ENCODE results near the gene ZNF83. TPM values are rescaled to one million over a fixed set of nuclear protein-coding genes. Genes with fewer than 3 reads are reported as not detected.

Gene ZNF83
- total and polyA plus RNA-seq, 2 of the 4 experiments (the other 2 are of a cell fraction), result 32.9 to 36.9 TPM

DNA sequence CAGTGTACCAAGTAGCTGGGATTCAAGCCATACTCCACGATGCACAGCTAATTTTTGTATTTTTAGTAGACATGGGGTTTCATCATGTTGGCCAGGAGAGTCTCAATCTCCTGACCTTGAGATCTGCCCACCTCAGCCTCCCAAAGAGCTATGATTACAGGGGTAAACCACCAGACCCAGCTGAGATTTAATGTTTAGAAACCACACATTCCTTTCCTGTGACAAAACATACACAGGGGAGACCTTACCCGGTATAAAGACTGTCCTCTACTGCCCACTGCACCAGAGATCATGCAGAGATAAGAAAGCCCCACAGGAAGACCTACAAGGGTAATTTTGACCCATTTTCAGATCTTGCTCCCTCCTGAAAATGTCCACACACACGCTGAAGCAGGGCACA lies 22.8 kb upstream of the ZNF83 start:
- Histone ChIP-seq H3K9me1 (ENCODE audit: insufficient read depth, low read length) (peaks cover 7% of the 10 kb centered on the region; the same call in 1 of the 2 replicates), H3K4ac (ENCODE audit: low read depth, low read length) (peak overlapping the region; percentile 64), H3K4me3 (ENCODE audit: insufficient read depth, low read depth, low read length) (no peak overlapping the region), H3K14ac (replicated peaks; ENCODE audit: low read depth, low read length) (0 out of 2 replicates have a peak overlapping the region, but pooled peaks have one; percentile 72), H3K9me3 (ENCODE audit: control insufficient read depth, insufficient read depth, low read length) (no peaks in the 10 kb centered on the region), H4K91ac (ENCODE audit: insufficient read depth, low read depth, low read length) (no peak overlapping the region), H3K36me3 (ENCODE audit: control insufficient read depth, insufficient read depth, low read length) (peaks cover 25% of the 10 kb centered on the region), H3K56ac (ENCODE audit: extremely low read depth, insufficient read depth, low read length) (no peak overlapping the region), H3K4me1 (ENCODE audit: control insufficient read depth, insufficient read depth, low read length) (peaks cover 8% of the 10 kb centered on the region), H3K4me2 (ENCODE audit: low read depth, low read length) (no peak overlapping the region), H2AK9ac (replicated peaks; ENCODE audit: low read depth, low read length, poor library complexity) (no peak overlapping the region), H3K18ac (ENCODE audit: low read depth, low read length) (no peak overlapping the region), H4K8ac (ENCODE audit: low read depth in 2 of 2, low read length in 2 of 2) (0 out of 4 replicates have a peak overlapping the region, but pooled peaks of 1 of the 2 experiments have one; percentile 33), H3K27ac (ENCODE audit: insufficient read depth, low read length) (no peak overlapping the region), H2BK20ac (ENCODE audit: low read depth, low read length) (peak overlapping the region; percentile 54; the same call in 1 of the 2 replicates), H2BK5ac (ENCODE audit: low read depth, low read length, poor library complexity, severe bottlenecking) (peak overlapping the region; percentile 12), H4K20me1 (ENCODE audit: insufficient read depth, low read length) (peaks cover 11% of the 10 kb centered on the region), H2BK120ac (ENCODE audit: low read depth, low read length) (no peak overlapping the region), H3K27me3 (ENCODE audit: control insufficient read depth, insufficient read depth, low read length) (no peaks in the 10 kb centered on the region), H3K9ac (ENCODE audit: low read depth, low read length) (no peak overlapping the region), H2AFZ (replicated peaks; ENCODE audit: low read length, poor library complexity) (no peak overlapping the region), H2BK15ac (ENCODE audit: low read depth, low read length) (no peak overlapping the region), H3K79me1 (ENCODE audit: low read depth in 1 of 2, low read length in 2 of 2) (peaks cover 32 to 77% of the 10 kb centered on the region in 2 experiments), H3K23ac (ENCODE audit: low read depth, low read length) (peak overlapping the region; percentile 29; the same call in 1 of the 2 replicates), H2AK5ac (ENCODE audit: low read depth, low read length) (peak overlapping the region; percentile 33; the same call in 1 of the 2 replicates), H4K5ac (ENCODE audit: low read depth, low read length) (no peak overlapping the region)
- ChIA-PET CTCF (no interaction called here), POLR2A (ENCODE audit: unreplicated experiment) (no interaction called here)
- DNase-seq (peak; percentile 47), ATAC-seq (ENCODE audit: low read depth) (peak; percentile 74)
- in situ Hi-C loops (cut with MboI; ENCODE audit: low sequenced_read_pairs), result no loop called here
- WGBS, 2 experiments (ENCODE audit: extremely low coverage in 2 of 2, insufficient read length in 1 of 2), result no CpG with 5 or more reads among the region's 3 CpGs
- BruUV-seq (replicated peaks), result no TSS peak
- dilution Hi-C loops (cut with HindIII; ENCODE audit: low sequenced_read_pairs, unreplicated experiment), result no loop called here
- TF ChIP-seq MXI1 (IDR thresholded peaks at IDR 0.05; ENCODE audit: borderline replicate concordance, low read depth, low read length) (no peak), MAZ (IDR thresholded peaks at IDR 0.05; ENCODE audit: borderline replicate concordance, low read depth, low read length) (no peak), FOS (IDR thresholded peaks at IDR 0.05; ENCODE audit: low read depth, low read length) (no peak), RAD21 (IDR thresholded peaks at IDR 0.05; ENCODE audit: low read length) (no peak), BHLHE40 (IDR thresholded peaks at IDR 0.05; ENCODE audit: low read depth, low read length) (no peak), CHD1 (IDR thresholded peaks at IDR 0.05; ENCODE audit: low read depth, low read length) (no peak), NFE2L2 (IDR thresholded peaks at IDR 0.05; ENCODE audit: low read depth, low read length) (no peak), CEBPB (IDR thresholded peaks at IDR 0.05; ENCODE audit: low read depth, low read length) (no peak), SMC3 (IDR thresholded peaks at IDR 0.05; ENCODE audit: low read depth, low read length) (no peak), RFX5 (IDR thresholded peaks at IDR 0.05; ENCODE audit: low read depth, low read length) (no peak), RCOR1 (IDR thresholded peaks at IDR 0.05; ENCODE audit: insufficient replicate concordance, low read length) (no peak), MAFK (IDR thresholded peaks at IDR 0.05; ENCODE audit: low read depth, low read length) (no peak)
- TF ChIP-seq, protein P1, sequence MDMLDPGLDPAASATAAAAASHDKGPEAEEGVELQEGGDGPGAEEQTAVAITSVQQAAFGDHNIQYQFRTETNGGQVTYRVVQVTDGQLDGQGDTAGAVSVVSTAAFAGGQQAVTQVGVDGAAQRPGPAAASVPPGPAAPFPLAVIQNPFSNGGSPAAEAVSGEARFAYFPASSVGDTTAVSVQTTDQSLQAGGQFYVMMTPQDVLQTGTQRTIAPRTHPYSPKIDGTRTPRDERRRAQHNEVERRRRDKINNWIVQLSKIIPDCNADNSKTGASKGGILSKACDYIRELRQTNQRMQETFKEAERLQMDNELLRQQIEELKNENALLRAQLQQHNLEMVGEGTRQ (IDR thresholded peaks at IDR 0.05; ENCODE audit: low read depth, low read length), result no peak
- TF ChIP-seq, protein P2, sequence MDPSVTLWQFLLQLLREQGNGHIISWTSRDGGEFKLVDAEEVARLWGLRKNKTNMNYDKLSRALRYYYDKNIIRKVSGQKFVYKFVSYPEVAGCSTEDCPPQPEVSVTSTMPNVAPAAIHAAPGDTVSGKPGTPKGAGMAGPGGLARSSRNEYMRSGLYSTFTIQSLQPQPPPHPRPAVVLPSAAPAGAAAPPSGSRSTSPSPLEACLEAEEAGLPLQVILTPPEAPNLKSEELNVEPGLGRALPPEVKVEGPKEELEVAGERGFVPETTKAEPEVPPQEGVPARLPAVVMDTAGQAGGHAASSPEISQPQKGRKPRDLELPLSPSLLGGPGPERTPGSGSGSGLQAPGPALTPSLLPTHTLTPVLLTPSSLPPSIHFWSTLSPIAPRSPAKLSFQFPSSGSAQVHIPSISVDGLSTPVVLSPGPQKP (IDR thresholded peaks at IDR 0.05; ENCODE audit: borderline replicate concordance, low read depth, low read length), result no peak
- TF ChIP-seq, protein P3, sequence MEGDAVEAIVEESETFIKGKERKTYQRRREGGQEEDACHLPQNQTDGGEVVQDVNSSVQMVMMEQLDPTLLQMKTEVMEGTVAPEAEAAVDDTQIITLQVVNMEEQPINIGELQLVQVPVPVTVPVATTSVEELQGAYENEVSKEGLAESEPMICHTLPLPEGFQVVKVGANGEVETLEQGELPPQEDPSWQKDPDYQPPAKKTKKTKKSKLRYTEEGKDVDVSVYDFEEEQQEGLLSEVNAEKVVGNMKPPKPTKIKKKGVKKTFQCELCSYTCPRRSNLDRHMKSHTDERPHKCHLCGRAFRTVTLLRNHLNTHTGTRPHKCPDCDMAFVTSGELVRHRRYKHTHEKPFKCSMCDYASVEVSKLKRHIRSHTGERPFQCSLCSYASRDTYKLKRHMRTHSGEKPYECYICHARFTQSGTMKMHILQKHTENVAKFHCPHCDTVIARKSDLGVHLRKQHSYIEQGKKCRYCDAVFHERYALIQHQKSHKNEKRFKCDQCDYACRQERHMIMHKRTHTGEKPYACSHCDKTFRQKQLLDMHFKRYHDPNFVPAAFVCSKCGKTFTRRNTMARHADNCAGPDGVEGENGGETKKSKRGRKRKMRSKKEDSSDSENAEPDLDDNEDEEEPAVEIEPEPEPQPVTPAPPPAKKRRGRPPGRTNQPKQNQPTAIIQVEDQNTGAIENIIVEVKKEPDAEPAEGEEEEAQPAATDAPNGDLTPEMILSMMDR (conservative IDR thresholded peaks at IDR 0.05; ENCODE audit: low read depth, low read length), result no peak
- intact Hi-C loops (cut with micrococcal nuclease), result no loop called here
